Measurements from ENCODE around the gene SLC28A1.
A peak's percentile ranks its signal among the peaks of the same experiment; 100 is the strongest.

SLC28A1 gene

DNA sequence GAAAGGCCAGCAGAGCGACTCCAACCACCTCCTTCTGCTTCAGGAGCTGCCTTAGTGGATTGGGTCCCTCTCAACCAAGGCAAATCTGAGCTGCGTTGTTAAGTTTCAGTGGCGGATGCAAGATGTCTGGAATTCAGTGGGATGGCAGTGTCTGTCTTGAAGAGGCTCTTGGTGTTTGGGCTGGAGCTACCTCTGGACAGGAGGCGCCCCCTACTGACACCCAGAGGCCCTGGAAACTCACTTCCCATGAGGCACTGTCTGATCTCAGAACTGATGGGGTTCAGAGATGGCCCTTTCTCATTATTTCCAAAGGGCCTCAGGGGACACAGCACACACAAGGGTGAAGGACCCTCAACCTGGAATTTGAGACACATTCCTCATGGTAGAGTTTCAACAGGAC lies 6.0 kb upstream of the SLC28A1 start:
- H3K4me1 ChIP-seq (ENCODE audit: insufficient read depth, low read length) = no peaks in the 10 kb centered on the region
- DNase-seq = peak; percentile 52
- H3K4me3 ChIP-seq (ENCODE audit: low read depth in 1 of 2, low read length in 2 of 2) = no peak overlapping the region
- no peak overlapping the region for H3K9ac ChIP-seq (ENCODE audit: low read depth, low read length)
- no peaks in the 10 kb centered on the region for H3K79me2 ChIP-seq (ENCODE audit: insufficient read depth, low read length)
- 0 out of 2 replicates have a peak, but pooled peaks cover 4% of the 10 kb centered on the region for H4K20me1 ChIP-seq (ENCODE audit: insufficient read depth, low read length)
- no peaks in the 10 kb centered on the region for H3K27me3 ChIP-seq (ENCODE audit: insufficient read depth, low read length, poor library complexity)
- no peak overlapping the region for H2AFZ ChIP-seq (ENCODE audit: low read depth, low read length)
- no peaks in the 10 kb centered on the region for H3K36me3 ChIP-seq (ENCODE audit: insufficient read depth, low read length)
- H3K9me3 ChIP-seq (ENCODE audit: insufficient read depth, low read length, severe bottlenecking) = no peaks in the 10 kb centered on the region
- no peak overlapping the region for H3K27ac ChIP-seq (ENCODE audit: low read length)
- peak; percentile 56; the same call in 1 of the 3 replicates for ATAC-seq (ENCODE audit: insufficient read depth, low read depth)
- no peak overlapping the region for H3K4me2 ChIP-seq (ENCODE audit: insufficient read depth, low read length)
- TF ChIP-seq EZH2 (IDR thresholded peaks at IDR 0.05; ENCODE audit: borderline replicate concordance, low read depth, low read length, severe bottlenecking) = no peak
- TF ChIP-seq, protein P1, sequence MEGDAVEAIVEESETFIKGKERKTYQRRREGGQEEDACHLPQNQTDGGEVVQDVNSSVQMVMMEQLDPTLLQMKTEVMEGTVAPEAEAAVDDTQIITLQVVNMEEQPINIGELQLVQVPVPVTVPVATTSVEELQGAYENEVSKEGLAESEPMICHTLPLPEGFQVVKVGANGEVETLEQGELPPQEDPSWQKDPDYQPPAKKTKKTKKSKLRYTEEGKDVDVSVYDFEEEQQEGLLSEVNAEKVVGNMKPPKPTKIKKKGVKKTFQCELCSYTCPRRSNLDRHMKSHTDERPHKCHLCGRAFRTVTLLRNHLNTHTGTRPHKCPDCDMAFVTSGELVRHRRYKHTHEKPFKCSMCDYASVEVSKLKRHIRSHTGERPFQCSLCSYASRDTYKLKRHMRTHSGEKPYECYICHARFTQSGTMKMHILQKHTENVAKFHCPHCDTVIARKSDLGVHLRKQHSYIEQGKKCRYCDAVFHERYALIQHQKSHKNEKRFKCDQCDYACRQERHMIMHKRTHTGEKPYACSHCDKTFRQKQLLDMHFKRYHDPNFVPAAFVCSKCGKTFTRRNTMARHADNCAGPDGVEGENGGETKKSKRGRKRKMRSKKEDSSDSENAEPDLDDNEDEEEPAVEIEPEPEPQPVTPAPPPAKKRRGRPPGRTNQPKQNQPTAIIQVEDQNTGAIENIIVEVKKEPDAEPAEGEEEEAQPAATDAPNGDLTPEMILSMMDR (IDR thresholded peaks at IDR 0.05; ENCODE audit: borderline replicate concordance, extremely low read depth, low read length, poor library complexity, severe bottlenecking) = peak; percentile 63

- no peaks in the 10 kb centered on the region for H3K9me3 ChIP-seq (ENCODE audit: insufficient read depth, low read length, severe bottlenecking)
- no peaks in the 10 kb centered on the region for H3K27me3 ChIP-seq (ENCODE audit: insufficient read depth, low read length, poor library complexity)
- no peak for DNase-seq
- H3K9ac ChIP-seq (ENCODE audit: low read depth, low read length) = no peak overlapping the region
- no peak overlapping the region for H3K4me2 ChIP-seq (ENCODE audit: insufficient read depth, low read length)
- no peak for TF ChIP-seq EZH2 (IDR thresholded peaks at IDR 0.05; ENCODE audit: borderline replicate concordance, low read depth, low read length, severe bottlenecking)
- TF ChIP-seq, protein P1 (IDR thresholded peaks at IDR 0.05; ENCODE audit: borderline replicate concordance, extremely low read depth, low read length, poor library complexity, severe bottlenecking) = no peak
- H4K20me1 ChIP-seq (ENCODE audit: insufficient read depth, low read length) = 0 out of 2 replicates have a peak, but pooled peaks cover 4% of the 10 kb centered on the region
- ATAC-seq (ENCODE audit: insufficient read depth, low read depth) = no peak
- no peaks in the 10 kb centered on the region for H3K79me2 ChIP-seq (ENCODE audit: insufficient read depth, low read length)
- no peaks in the 10 kb centered on the region for H3K4me1 ChIP-seq (ENCODE audit: insufficient read depth, low read length)
- H3K4me3 ChIP-seq (ENCODE audit: low read depth in 1 of 2, low read length in 2 of 2) = no peak overlapping the region
- H2AFZ ChIP-seq (ENCODE audit: low read depth, low read length) = no peak overlapping the region
- no peak overlapping the region for H3K27ac ChIP-seq (ENCODE audit: low read length)
- H3K36me3 ChIP-seq (ENCODE audit: insufficient read depth, low read length) = no peaks in the 10 kb centered on the region
Observed at GRCh38 chr15:84879088-84879780, 5.2 kb upstream of the SLC28A1 start.

DNA sequence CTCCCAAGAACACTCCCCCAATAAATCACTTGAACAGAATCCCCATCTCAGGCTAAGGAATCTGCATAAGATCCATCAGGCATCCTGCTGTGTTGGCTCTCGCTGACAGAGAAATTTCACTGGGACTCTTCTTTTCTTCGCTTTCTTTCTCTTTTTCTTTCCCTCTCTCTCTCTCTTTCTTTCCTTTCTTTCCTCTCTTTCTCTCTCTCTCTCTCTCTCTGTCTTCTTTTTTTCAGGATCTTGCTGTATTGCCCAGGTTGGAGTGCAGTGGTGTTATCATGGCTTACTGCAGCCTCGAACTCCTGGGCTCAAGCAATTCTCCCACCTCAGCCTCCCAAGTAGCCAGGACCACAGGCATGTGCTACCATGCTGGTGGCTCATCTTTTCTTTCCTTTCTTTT lies 4.5 kb upstream of the SLC28A1 start:
- DNase-seq (no peak), ATAC-seq (ENCODE audit: insufficient read depth, low read depth) (no peak)
- Histone ChIP-seq H3K79me2 (ENCODE audit: insufficient read depth, low read length) (no peaks in the 10 kb centered on the region), H3K9me3 (ENCODE audit: insufficient read depth, low read length, severe bottlenecking) (no peaks in the 10 kb centered on the region), H3K4me3 (ENCODE audit: low read depth in 1 of 2, low read length in 2 of 2) (no peak overlapping the region), H4K20me1 (ENCODE audit: insufficient read depth, low read length) (0 out of 2 replicates have a peak, but pooled peaks cover 4% of the 10 kb centered on the region), H3K4me2 (ENCODE audit: insufficient read depth, low read length) (no peak overlapping the region), H2AFZ (ENCODE audit: low read depth, low read length) (no peak overlapping the region), H3K4me1 (ENCODE audit: insufficient read depth, low read length) (no peaks in the 10 kb centered on the region), H3K36me3 (ENCODE audit: insufficient read depth, low read length) (no peaks in the 10 kb centered on the region), H3K27me3 (ENCODE audit: insufficient read depth, low read length, poor library complexity) (no peaks in the 10 kb centered on the region), H3K9ac (ENCODE audit: low read depth, low read length) (no peak overlapping the region), H3K27ac (ENCODE audit: low read length) (no peak overlapping the region)
- no peak for TF ChIP-seq EZH2 (IDR thresholded peaks at IDR 0.05; ENCODE audit: borderline replicate concordance, low read depth, low read length, severe bottlenecking)
- TF ChIP-seq, protein P1 (IDR thresholded peaks at IDR 0.05; ENCODE audit: borderline replicate concordance, extremely low read depth, low read length, poor library complexity, severe bottlenecking) = no peak

All from DND-41 (cell line).